Retinal pigment epithelial cell (primary cell): Measurements from ENCODE around the gene CHKA.
"Not testable (repeated sequence)": the region's sequence is repeated elsewhere in the genome, so short reads cannot be mapped to it uniquely, and the experiment has no call there.

Experiments used
- DNase-seq: peaks from one replicate; pipeline ENCODE4 v3.0.0-alpha.2; 2010; ENCODE audit warnings: low read depth
- H3K4me3 ChIP-seq: 2 replicates; pipeline ENCODE4 v1.5.1; 2011; ENCODE audit warnings: mild to moderate bottlenecking, low read length, control low read depth, moderate library complexity
- CTCF ChIP-seq: conservative IDR thresholded peaks from 2 replicates; pipeline ENCODE4 v1.5.1; 2011; ENCODE audit warnings: low read depth, low read length, control low read depth, inconsistent platforms

The CHKA gene

GRCh38 chr11:68099057-68099456 lies 22.1 kb downstream of the CHKA start:
- TF ChIP-seq CTCF: no peak
- H3K4me3 ChIP-seq: no peak overlapping the region
- no peak for DNase-seq

- no peak overlapping the region for H3K4me3 ChIP-seq
- no peak for TF ChIP-seq CTCF
- no peak for DNase-seq
These were observed 24.2 kb downstream of the CHKA start for GRCh38 chr11:68096962-68097361.

- no peak for DNase-seq
- TF ChIP-seq CTCF: no peak
- H3K4me3 ChIP-seq: no peak overlapping the region
These were observed 27.6 kb downstream of the CHKA start for GRCh38 chr11:68093565-68093964.

GRCh38 chr11:68092946-68093345 lies 28.2 kb downstream of the CHKA start:
- not testable (repeated sequence) for DNase-seq, H3K4me3 ChIP-seq

- TF ChIP-seq CTCF: no peak
- no peak overlapping the region for H3K4me3 ChIP-seq
- no peak for DNase-seq
These were observed 28.8 kb downstream of the CHKA start for GRCh38 chr11:68092411-68092810.

- no peak overlapping the region for H3K4me3 ChIP-seq
- TF ChIP-seq CTCF: no peak
- no peak for DNase-seq
These were observed 30.5 kb downstream of the CHKA start for GRCh38 chr11:68090706-68091105.

GRCh38 chr11:68090287-68090686 lies 30.9 kb downstream of the CHKA start:
- no peak for DNase-seq
- no peak overlapping the region for H3K4me3 ChIP-seq
- TF ChIP-seq CTCF: no peak

GRCh38 chr11:68089679-68090078 lies 31.5 kb downstream of the CHKA start:
- DNase-seq: no peak
- H3K4me3 ChIP-seq: no peak overlapping the region
- no peak for TF ChIP-seq CTCF
